HEK293 (cell line): ENCODE results near the gene FUT6.

Source experiments
- CTCF ChIA-PET: fragments of 350-600 bp; formaldehyde crosslinking; extraction: SDS; loops from one replicate; lab custom pipeline; 2021; ENCODE audit warnings: antibody characterized with exemption; lab: Yijun Ruan, JAX
- POLR2A ChIA-PET: fragments of 300-600 bp; formaldehyde crosslinking; extraction: SDS; loops from one replicate; lab custom pipeline; 2020; ENCODE audit warnings: antibody characterized with exemption, inconsistent platforms; lab: Yijun Ruan, JAX
- H3K27ac ChIP-seq: fragments of 200-500 bp; sonication (Bioruptor generic); 2 replicates; pipeline ENCODE4 v1.5.1; 2014; ENCODE audit warnings: low read depth, low read length, control low read depth, inconsistent platforms; ENCODE audit errors: extremely low read depth
- H3K36me3 ChIP-seq, 2 experiments: fragments of 200-500 bp in 1 of 2; sonication (Bioruptor generic) in 1 of 2; 1 replicate in 1 of 2; 2 replicates in 1 of 2; pipeline ENCODE4 v1.5.1; 2014 to 2017; ENCODE audit warnings: inconsistent platforms in 2 of 2, low read length in 2 of 2; ENCODE audit not compliant: control insufficient read depth in 2 of 2, insufficient read depth in 1 of 2
- H3K4me1 ChIP-seq: fragments of 200-500 bp; sonication (Bioruptor generic); 2 replicates; pipeline ENCODE4 v1.5.1; 2014; ENCODE audit warnings: mild to moderate bottlenecking, low read length, inconsistent platforms; ENCODE audit not compliant: control insufficient read depth, insufficient read depth
- H3K4me3 ChIP-seq: 2 replicates; pipeline ENCODE4 v1.5.1; 2011; ENCODE audit warnings: low read depth, mild to moderate bottlenecking, control low read depth, low read length, moderate library complexity
- H3K9me3 ChIP-seq: fragments of 200-500 bp; sonication (Bioruptor generic); 2 replicates; pipeline ENCODE4 v1.5.1; 2014; ENCODE audit warnings: low read depth, low read length, inconsistent platforms; ENCODE audit not compliant: control insufficient read depth, insufficient read depth
- GFI1B ChIP-seq: fragments of 450-650 bp; formaldehyde crosslinking; IDR thresholded peaks from 2 replicates; pipeline ENCODE4 v1.5.1; 2016; ENCODE audit warnings: missing biosample characterization, missing genetic modification characterization
- GLIS1 ChIP-seq: fragments of 450-650 bp; formaldehyde crosslinking; IDR thresholded peaks from 2 replicates; pipeline ENCODE4 v1.5.1; 2016; ENCODE audit warnings: missing biosample characterization, missing genetic modification characterization
- GLIS2 ChIP-seq: fragments of 450-650 bp; formaldehyde crosslinking; IDR thresholded peaks from 2 replicates; pipeline ENCODE4 v1.5.1; 2016; ENCODE audit warnings: missing biosample characterization, missing genetic modification characterization
- KLF9 ChIP-seq: fragments of 450-650 bp; formaldehyde crosslinking; IDR thresholded peaks from 2 replicates; pipeline ENCODE4 v1.5.1; 2016; ENCODE audit warnings: missing biosample characterization, missing genetic modification characterization, low read depth
- PRDM10 ChIP-seq: fragments of 450-650 bp; formaldehyde crosslinking; IDR thresholded peaks from 2 replicates; pipeline ENCODE4 v1.5.1; 2016; ENCODE audit warnings: missing biosample characterization, missing genetic modification characterization
- SCRT1 ChIP-seq: fragments of 450-650 bp; formaldehyde crosslinking; IDR thresholded peaks from 2 replicates; pipeline ENCODE4 v1.5.1; 2016; ENCODE audit warnings: missing biosample characterization, missing genetic modification characterization, borderline replicate concordance
- SP2 ChIP-seq: fragments of 450-650 bp; formaldehyde crosslinking; IDR thresholded peaks from 2 replicates; pipeline ENCODE4 v1.5.1; 2016; ENCODE audit warnings: missing biosample characterization, missing genetic modification characterization
- WT1 ChIP-seq: fragments of 450-650 bp; formaldehyde crosslinking; IDR thresholded peaks from 2 replicates; pipeline ENCODE4 v1.5.1; 2016; ENCODE audit warnings: missing biosample characterization, missing genetic modification characterization
- ZBTB7A ChIP-seq: fragments of 450-650 bp; formaldehyde crosslinking; IDR thresholded peaks from 2 replicates; pipeline ENCODE4 v1.5.1; 2016; ENCODE audit warnings: low read depth, missing biosample characterization, missing genetic modification characterization
- ZEB2 ChIP-seq: fragments of 450-650 bp; formaldehyde crosslinking; IDR thresholded peaks from 2 replicates; pipeline ENCODE4 v1.5.1; 2016; ENCODE audit warnings: missing biosample characterization, missing genetic modification characterization
- ZNF112 ChIP-seq: fragments of 450-650 bp; formaldehyde crosslinking; IDR thresholded peaks from 2 replicates; pipeline ENCODE4 v1.5.0; 2017; ENCODE audit warnings: missing biosample characterization, missing genetic modification characterization
- ZNF138 ChIP-seq: fragments of 450-650 bp; formaldehyde crosslinking; IDR thresholded peaks from 2 replicates; pipeline ENCODE4 v1.5.1; 2016; ENCODE audit warnings: missing biosample characterization, missing genetic modification characterization, borderline replicate concordance
- ZNF169 ChIP-seq: fragments of 450-650 bp; formaldehyde crosslinking; IDR thresholded peaks from 2 replicates; pipeline ENCODE4 v1.5.1; 2016; ENCODE audit warnings: missing biosample characterization, missing genetic modification characterization
- ZNF175 ChIP-seq: fragments of 450-650 bp; formaldehyde crosslinking; IDR thresholded peaks from 2 replicates; pipeline ENCODE4 v1.5.1; 2016; ENCODE audit warnings: missing biosample characterization, missing genetic modification characterization
- ZNF214 ChIP-seq: fragments of 450-650 bp; formaldehyde crosslinking; IDR thresholded peaks from 2 replicates; pipeline ENCODE4 v1.5.1; 2017; ENCODE audit warnings: missing biosample characterization, mild to moderate bottlenecking, missing genetic modification characterization, borderline replicate concordance
- ZNF266 ChIP-seq: fragments of 450-650 bp; formaldehyde crosslinking; IDR thresholded peaks from 2 replicates; pipeline ENCODE4 v1.5.1; 2016; ENCODE audit warnings: missing biosample characterization, missing genetic modification characterization, low read depth
- ZNF341 ChIP-seq: fragments of 450-650 bp; formaldehyde crosslinking; IDR thresholded peaks from 2 replicates; pipeline ENCODE4; 2016; ENCODE audit warnings: low read depth, missing biosample characterization, missing genetic modification characterization
- ZNF423 ChIP-seq: fragments of 450-650 bp; formaldehyde crosslinking; IDR thresholded peaks from 2 replicates; pipeline ENCODE4 v1.5.1; 2016; ENCODE audit warnings: missing biosample characterization, missing genetic modification characterization
- ZNF544 ChIP-seq: fragments of 450-650 bp; formaldehyde crosslinking; IDR thresholded peaks from 2 replicates; pipeline ENCODE4 v1.5.0; 2017; ENCODE audit warnings: missing biosample characterization, missing genetic modification characterization
- ZNF610 ChIP-seq: fragments of 450-650 bp; formaldehyde crosslinking; IDR thresholded peaks from 2 replicates; pipeline ENCODE4 v1.5.1; 2016; ENCODE audit warnings: missing biosample characterization, missing genetic modification characterization, borderline replicate concordance
- ZNF621 ChIP-seq: fragments of 450-650 bp; formaldehyde crosslinking; IDR thresholded peaks from 2 replicates; pipeline ENCODE4 v1.5.1; 2017; ENCODE audit warnings: missing biosample characterization, missing genetic modification characterization
- ZNF791 ChIP-seq: fragments of 450-650 bp; formaldehyde crosslinking; IDR thresholded peaks from 2 replicates; pipeline ENCODE4 v1.5.1; 2016; ENCODE audit warnings: missing biosample characterization, missing genetic modification characterization
- TF ChIP-seq, protein P1 (sequence below): fragments of 450-650 bp; formaldehyde crosslinking; IDR thresholded peaks from 2 replicates; pipeline ENCODE4 v1.5.1; 2016; ENCODE audit warnings: missing biosample characterization, missing genetic modification characterization
- TF ChIP-seq, protein P2 (sequence below): fragments of 450-650 bp; formaldehyde crosslinking; IDR thresholded peaks from 2 replicates; pipeline ENCODE4 v1.5.1; 2016; ENCODE audit warnings: missing biosample characterization, missing genetic modification characterization, borderline replicate concordance
- TF ChIP-seq, protein P3 (sequence below): fragments of 450-650 bp; formaldehyde crosslinking; conservative IDR thresholded peaks from 2 replicates; pipeline ENCODE4 v1.5.1; 2016; ENCODE audit warnings: low read depth, missing biosample characterization, missing genetic modification characterization
- TF ChIP-seq, protein P4 (sequence below): fragments of 450-650 bp; formaldehyde crosslinking; IDR thresholded peaks from 2 replicates; pipeline ENCODE4 v1.5.1; 2016; ENCODE audit warnings: missing biosample characterization, missing genetic modification characterization

FUT6 gene

GRCh38 chr19:5801796-5802619 lies 37.5 kb downstream of the FUT6 start:
- H3K4me1 ChIP-seq: peaks cover 3% of the 10 kb centered on the region; the same call in 1 of the 2 replicates
- no peaks in the 10 kb centered on the region for H3K36me3 ChIP-seq
- no peaks in the 10 kb centered on the region for H3K9me3 ChIP-seq
- CTCF ChIA-PET: interaction anchor here (0.6 to 1.4 kb wide), 4 partner anchors 13 to 279 kb away, joined by 3 to 4 read pairs (median 4); no protein-coding TSS in a partner anchor
- POLR2A ChIA-PET: no interaction called here
- H3K27ac ChIP-seq: no peak overlapping the region
- no peak overlapping the region for H3K4me3 ChIP-seq
- TF ChIP-seq ZNF610 (tag by site-specific recombination) (no peak), GLIS1 (tag by site-specific recombination) (peak; percentile 54), GLIS2 (tag by site-specific recombination) (no peak), GFI1B (tag by site-specific recombination) (no peak), ZEB2 (tag by site-specific recombination) (no peak), SP2 (tag by site-specific recombination) (peak; percentile 29; the same call in 1 of the 2 replicates), SCRT1 (tag by site-specific recombination) (no peak), KLF9 (tag by site-specific recombination) (peak; percentile 51), WT1 (tag by site-specific recombination) (no peak), ZNF621 (no peak), ZNF791 (tag by site-specific recombination) (no peak), ZNF214 (tag by site-specific recombination) (no peak), ZNF138 (no peak), ZNF544 (no peak), ZNF266 (tag by site-specific recombination) (no peak), ZNF169 (tag by site-specific recombination) (no peak), ZNF112 (tag by site-specific recombination) (no peak), PRDM10 (tag by site-specific recombination) (peak; percentile 50), ZNF341 (tag by site-specific recombination) (no peak), ZNF175 (tag by site-specific recombination) (no peak), ZBTB7A (tag by site-specific recombination) (no peak), ZNF423 (tag by site-specific recombination) (no peak)
- TF ChIP-seq, protein P1, sequence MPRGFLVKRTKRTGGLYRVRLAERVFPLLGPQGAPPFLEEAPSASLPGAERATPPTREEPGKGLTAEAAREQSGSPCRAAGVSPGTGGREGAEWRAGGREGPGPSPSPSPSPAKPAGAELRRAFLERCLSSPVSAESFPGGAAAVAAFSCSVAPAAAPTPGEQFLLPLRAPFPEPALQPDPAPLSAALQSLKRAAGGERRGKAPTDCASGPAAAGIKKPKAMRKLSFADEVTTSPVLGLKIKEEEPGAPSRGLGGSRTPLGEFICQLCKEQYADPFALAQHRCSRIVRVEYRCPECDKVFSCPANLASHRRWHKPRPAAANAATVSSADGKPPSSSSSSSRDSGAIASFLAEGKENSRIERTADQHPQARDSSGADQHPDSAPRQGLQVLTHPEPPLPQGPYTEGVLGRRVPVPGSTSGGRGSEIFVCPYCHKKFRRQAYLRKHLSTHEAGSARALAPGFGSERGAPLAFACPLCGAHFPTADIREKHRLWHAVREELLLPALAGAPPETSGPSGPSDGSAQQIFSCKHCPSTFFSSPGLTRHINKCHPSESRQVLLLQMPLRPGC (tag by site-specific recombination): no peak
- TF ChIP-seq, protein P2, sequence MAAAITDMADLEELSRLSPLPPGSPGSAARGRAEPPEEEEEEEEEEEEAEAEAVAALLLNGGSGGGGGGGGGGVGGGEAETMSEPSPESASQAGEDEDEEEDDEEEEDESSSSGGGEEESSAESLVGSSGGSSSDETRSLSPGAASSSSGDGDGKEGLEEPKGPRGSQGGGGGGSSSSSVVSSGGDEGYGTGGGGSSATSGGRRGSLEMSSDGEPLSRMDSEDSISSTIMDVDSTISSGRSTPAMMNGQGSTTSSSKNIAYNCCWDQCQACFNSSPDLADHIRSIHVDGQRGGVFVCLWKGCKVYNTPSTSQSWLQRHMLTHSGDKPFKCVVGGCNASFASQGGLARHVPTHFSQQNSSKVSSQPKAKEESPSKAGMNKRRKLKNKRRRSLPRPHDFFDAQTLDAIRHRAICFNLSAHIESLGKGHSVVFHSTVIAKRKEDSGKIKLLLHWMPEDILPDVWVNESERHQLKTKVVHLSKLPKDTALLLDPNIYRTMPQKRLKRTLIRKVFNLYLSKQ (tag by site-specific recombination): no peak
- TF ChIP-seq, protein P3, sequence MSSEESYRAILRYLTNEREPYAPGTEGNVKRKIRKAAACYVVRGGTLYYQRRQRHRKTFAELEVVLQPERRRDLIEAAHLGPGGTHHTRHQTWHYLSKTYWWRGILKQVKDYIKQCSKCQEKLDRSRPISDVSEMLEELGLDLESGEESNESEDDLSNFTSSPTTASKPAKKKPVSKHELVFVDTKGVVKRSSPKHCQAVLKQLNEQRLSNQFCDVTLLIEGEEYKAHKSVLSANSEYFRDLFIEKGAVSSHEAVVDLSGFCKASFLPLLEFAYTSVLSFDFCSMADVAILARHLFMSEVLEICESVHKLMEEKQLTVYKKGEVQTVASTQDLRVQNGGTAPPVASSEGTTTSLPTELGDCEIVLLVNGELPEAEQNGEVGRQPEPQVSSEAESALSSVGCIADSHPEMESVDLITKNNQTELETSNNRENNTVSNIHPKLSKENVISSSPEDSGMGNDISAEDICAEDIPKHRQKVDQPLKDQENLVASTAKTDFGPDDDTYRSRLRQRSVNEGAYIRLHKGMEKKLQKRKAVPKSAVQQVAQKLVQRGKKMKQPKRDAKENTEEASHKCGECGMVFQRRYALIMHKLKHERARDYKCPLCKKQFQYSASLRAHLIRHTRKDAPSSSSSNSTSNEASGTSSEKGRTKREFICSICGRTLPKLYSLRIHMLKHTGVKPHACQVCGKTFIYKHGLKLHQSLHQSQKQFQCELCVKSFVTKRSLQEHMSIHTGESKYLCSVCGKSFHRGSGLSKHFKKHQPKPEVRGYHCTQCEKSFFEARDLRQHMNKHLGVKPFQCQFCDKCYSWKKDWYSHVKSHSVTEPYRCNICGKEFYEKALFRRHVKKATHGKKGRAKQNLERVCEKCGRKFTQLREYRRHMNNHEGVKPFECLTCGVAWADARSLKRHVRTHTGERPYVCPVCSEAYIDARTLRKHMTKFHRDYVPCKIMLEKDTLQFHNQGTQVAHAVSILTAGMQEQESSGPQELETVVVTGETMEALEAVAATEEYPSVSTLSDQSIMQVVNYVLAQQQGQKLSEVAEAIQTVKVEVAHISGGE: no peak
- TF ChIP-seq, protein P4, sequence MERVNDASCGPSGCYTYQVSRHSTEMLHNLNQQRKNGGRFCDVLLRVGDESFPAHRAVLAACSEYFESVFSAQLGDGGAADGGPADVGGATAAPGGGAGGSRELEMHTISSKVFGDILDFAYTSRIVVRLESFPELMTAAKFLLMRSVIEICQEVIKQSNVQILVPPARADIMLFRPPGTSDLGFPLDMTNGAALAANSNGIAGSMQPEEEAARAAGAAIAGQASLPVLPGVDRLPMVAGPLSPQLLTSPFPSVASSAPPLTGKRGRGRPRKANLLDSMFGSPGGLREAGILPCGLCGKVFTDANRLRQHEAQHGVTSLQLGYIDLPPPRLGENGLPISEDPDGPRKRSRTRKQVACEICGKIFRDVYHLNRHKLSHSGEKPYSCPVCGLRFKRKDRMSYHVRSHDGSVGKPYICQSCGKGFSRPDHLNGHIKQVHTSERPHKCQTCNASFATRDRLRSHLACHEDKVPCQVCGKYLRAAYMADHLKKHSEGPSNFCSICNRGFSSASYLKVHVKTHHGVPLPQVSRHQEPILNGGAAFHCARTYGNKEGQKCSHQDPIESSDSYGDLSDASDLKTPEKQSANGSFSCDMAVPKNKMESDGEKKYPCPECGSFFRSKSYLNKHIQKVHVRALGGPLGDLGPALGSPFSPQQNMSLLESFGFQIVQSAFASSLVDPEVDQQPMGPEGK (tag by site-specific recombination): peak; percentile 77
